NB4 (cell line): Measurements from ENCODE around the gene CLDN2.

Experiments
- DNase-seq: peaks from one replicate; pipeline ENCODE4 v3.0.0; 2010; ENCODE audit warnings: low read depth
- H3K4me3 ChIP-seq: one replicate; pipeline ENCODE4 v1.5.1; 2011; ENCODE audit warnings: mild to moderate bottlenecking, low read depth, low read length, moderate library complexity
- MYC ChIP-seq: IDR thresholded peaks from 2 replicates; pipeline ENCODE4 v1.6.1; 2011; ENCODE audit warnings: low read depth, low read length
- POLR2A ChIP-seq: IDR thresholded peaks from 2 replicates; pipeline ENCODE4 v1.6.1; 2011; ENCODE audit warnings: mild to moderate bottlenecking; ENCODE audit not compliant: insufficient read length; ENCODE audit errors: extremely low read depth
- TF ChIP-seq, protein P1 (sequence below): IDR thresholded peaks from one replicate; pipeline ENCODE4 v1.5.1; 2012; ENCODE audit warnings: low read depth, low read length
- TF ChIP-seq, protein P2 (sequence below): IDR thresholded peaks from 2 replicates; pipeline ENCODE4 v1.6.1; 2011; ENCODE audit warnings: low read depth, low read length

CLDN2 gene

DNA sequence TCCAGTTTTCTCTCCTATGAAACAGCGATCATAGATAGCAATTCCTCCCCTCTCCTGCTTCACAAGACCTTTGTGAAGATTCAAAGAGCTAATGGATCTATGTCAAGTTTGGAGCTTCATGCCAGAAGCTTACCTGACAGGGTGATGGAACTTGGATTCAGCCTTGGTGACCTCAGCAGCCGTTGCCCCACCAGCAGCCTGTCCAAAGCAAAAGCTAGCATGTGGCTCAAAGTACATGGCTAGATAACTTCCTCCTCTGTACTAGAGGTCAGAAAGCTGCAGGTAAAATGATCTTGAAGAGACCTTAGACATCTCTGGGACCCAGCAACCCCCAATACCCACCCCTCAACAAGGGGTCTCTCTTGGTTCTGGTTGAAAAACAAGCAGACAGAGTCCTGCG, 18.9 kb upstream of the CLDN2 start:
- DNase-seq = no peak

DNA sequence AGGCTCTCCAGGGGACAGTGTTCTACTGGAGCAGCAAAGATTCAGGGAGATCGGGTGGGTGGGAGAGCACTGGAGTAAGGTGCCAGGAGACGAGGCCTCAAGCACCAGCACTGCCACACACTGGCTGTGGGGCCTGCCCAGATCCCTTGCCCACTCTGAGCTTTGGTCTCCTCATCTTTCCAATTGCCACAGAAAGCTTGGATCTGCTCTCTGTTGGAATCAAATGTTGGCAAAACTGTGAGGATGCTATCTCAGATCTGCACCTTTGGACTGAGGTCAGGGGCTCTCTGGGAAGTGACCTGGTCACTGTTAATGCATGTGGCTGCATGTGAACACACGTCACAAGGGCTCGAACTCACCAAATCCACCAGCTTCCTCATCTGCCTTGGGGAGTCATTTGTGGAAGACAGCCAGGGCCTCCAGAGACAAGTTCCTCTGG, 18.4 kb upstream of the CLDN2 start:
- no peak overlapping the region for H3K4me3 ChIP-seq
- DNase-seq = no peak
- TF ChIP-seq, protein P1, sequence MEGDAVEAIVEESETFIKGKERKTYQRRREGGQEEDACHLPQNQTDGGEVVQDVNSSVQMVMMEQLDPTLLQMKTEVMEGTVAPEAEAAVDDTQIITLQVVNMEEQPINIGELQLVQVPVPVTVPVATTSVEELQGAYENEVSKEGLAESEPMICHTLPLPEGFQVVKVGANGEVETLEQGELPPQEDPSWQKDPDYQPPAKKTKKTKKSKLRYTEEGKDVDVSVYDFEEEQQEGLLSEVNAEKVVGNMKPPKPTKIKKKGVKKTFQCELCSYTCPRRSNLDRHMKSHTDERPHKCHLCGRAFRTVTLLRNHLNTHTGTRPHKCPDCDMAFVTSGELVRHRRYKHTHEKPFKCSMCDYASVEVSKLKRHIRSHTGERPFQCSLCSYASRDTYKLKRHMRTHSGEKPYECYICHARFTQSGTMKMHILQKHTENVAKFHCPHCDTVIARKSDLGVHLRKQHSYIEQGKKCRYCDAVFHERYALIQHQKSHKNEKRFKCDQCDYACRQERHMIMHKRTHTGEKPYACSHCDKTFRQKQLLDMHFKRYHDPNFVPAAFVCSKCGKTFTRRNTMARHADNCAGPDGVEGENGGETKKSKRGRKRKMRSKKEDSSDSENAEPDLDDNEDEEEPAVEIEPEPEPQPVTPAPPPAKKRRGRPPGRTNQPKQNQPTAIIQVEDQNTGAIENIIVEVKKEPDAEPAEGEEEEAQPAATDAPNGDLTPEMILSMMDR = no peak
- TF ChIP-seq, protein P2, sequence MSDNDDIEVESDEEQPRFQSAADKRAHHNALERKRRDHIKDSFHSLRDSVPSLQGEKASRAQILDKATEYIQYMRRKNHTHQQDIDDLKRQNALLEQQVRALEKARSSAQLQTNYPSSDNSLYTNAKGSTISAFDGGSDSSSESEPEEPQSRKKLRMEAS = no peak
- TF ChIP-seq MYC = no peak
- TF ChIP-seq POLR2A = no peak

More for the DNA sequence above, 18.9 kb upstream of the CLDN2 start:
- TF ChIP-seq POLR2A = no peak
- TF ChIP-seq, protein P2 = no peak
- no peak for TF ChIP-seq MYC
- TF ChIP-seq, protein P1 = no peak
- no peak overlapping the region for H3K4me3 ChIP-seq

- TF ChIP-seq, protein P1 = no peak
- TF ChIP-seq, protein P2 = no peak
- TF ChIP-seq MYC (no peak), POLR2A (no peak)
- DNase-seq = no peak
- no peak overlapping the region for H3K4me3 ChIP-seq
Measured at GRCh38 chrX:106902684-106903083, 17.5 kb upstream of the CLDN2 start.

GRCh38 chrX:106903291-106903824, 16.8 kb upstream of the CLDN2 start, which contains the start of gene RIPPLY1:
RIPPLY1 (minus strand) TSS chrX:106903341; CDS start chrX:106903287, 54 bp downstream.
- TF ChIP-seq, protein P2 = no peak
- TF ChIP-seq MYC (no peak), POLR2A (no peak)
- TF ChIP-seq, protein P1 = no peak
- peak; percentile 6 for DNase-seq
- no peak within 1 kb of the TSS for H3K4me3 ChIP-seq

DNA sequence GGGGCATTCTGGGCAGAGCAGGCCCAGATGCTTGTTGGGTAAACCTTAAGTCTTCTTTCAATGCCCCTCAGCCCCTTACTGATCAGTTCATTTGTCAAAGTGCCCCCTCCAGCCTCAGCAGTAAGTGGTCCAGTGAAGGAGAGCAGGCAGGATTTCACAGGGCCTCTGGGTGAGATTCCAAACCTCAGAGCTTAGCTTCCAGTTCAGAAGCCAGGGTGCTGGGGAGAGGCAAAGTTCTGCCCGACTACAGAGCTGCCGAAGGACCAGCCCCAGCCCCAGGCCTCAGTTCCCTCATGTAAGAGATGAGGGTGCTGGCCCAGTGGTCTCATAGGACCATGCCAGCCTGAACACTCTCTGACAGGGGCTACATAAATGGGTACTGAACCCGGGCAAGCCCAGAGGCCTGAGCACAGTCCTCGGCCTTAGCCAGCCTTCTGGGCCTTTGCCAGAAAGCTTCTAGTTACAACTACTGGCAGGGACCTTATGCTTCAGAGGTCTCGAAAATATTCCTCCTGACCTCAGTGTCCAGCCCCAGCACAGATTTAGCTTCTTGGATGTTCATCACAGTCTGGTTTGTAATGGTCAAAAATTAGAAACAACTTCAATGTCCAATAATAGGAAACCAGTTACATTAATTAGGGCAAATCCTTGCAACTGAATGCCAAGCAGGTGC, 16.2 kb upstream of the CLDN2 start:
- TF ChIP-seq POLR2A (no peak), MYC (no peak)
- TF ChIP-seq, protein P1 = no peak
- TF ChIP-seq, protein P2 = no peak
- no peak overlapping the region for H3K4me3 ChIP-seq
- no peak for DNase-seq
